ENCODE measurements around the gene SLC35F5. TPM values are rescaled to one million over a fixed set of nuclear protein-coding genes. Genes with fewer than 3 reads are reported as not detected.
"Not testable (repeated sequence)": the region's sequence is repeated elsewhere in the genome, so short reads cannot be mapped to it uniquely, and the experiment has no call there.

Gene SLC35F5
- polyA plus RNA-seq, 5 donors: 65.4 to 113 (median 93.1) TPM

DNA sequence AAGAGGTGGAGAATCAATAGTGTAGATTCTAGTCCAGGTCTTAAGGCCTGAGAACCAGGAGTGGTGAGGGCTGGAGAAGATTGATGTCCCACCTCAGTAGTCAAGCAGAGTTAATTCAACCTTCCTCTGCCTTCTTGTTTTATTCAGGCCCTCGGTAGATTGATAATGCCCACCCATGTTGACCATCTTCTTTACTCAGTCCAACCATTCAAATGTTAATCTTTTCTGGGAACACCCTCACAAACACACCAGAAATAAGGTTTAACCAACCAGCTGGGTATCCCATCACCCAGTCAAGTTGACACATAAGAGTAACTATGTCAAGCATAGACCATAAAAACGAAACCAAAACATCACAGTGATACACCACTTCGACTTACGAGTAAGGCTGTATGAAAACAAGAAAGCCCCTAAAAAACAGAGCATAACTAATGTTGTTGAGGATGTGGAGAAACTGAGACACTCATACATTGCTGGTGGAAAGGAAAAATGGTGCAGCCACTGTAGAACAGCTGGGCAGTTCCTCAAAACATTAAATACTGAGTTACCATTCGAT lies 57.5 kb downstream of the SLC35F5 start:
- no peak for DNase-seq

DNA sequence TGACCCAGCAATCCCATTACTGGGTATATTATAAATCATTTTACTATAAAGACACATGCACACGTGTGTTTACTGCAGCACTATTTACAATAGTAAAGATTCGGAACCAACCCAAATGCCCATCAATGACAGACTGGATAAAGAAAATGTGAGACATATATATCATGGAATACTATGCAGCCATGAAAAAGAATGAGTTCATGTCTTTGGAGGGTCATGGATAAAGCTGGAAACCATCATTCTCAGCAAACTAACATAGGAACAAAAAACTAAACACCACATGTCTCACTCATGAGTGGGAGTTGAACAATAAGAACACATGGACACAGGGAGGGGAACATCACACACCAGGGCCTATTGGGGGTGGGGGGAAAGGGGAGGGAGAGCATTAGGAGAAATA lies 58.2 kb downstream of the SLC35F5 start:
- DNase-seq: not testable (repeated sequence)

DNA sequence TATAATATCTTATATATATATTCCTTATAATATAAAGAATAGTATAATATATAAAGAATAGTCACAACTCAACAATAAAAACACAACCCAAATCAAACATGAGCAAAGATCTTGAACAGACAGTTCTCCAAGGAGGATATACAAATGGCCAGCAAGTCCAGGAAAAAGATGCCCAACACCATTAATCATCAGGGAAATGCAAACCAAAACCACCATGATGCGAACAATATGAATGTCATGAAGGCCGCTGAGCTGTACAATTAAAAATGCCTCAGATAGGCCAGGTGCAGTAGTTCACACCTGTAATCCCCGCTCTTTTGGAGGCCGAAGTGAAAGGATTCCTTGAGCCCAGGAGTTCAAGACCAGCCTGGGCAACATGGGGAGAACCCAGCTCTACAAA lies 58.9 kb downstream of the SLC35F5 start:
- no peak for DNase-seq

DNA sequence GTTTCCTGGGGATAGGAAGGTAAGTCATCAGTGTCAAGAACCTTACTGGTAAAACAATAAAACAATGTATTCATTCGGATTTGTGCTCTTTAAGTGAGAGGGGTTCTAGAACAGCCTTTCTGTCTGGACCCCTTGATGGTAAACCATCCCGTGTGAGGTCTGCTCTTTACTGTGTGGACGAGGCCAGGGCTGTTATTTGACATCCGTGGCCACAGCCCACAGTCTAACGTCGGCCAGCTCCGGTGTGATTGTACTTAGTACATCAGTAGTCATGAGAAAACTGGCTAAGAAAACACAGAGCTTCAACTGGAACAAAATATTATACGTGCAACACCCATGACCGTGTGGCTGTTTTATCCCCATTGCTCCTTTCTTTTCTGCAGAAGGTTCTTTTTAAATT lies 62.0 kb downstream of the SLC35F5 start:
- no peak for DNase-seq

DNA sequence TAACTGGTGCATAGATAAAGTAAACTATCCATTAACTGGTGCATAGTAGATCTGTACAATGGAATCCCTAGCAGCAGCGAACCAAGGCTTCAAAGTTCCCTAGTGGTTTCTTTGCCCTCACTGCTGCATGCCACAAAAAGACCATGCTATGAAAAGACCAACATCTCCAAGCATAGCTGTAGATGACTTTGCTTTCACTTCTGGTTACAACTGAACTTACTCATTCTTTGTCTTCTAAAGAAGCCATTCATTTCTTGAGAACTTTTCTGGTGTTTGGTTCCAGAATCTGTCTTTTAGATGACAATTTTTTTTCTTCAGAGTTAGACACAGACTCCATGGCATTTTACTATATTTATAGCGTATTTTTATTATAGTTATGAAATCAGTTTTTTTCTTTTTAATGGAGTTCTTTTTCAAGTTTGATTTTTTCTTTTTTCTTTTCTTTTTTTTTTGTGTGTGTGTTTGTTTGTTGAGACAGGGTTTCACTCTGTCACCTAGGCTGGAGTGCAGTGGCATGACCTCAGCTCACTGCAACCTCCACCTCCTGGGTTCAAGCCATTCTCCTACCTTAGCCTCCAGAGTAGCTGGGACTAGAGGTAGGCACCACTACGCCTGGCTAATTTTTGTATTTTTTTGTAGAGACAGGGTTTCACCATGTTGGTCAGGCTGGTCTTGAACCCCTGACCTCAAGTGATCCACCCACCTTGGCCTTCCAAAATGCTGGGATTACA lies 63.6 kb downstream of the SLC35F5 start:
- DNase-seq: no peak

DNA sequence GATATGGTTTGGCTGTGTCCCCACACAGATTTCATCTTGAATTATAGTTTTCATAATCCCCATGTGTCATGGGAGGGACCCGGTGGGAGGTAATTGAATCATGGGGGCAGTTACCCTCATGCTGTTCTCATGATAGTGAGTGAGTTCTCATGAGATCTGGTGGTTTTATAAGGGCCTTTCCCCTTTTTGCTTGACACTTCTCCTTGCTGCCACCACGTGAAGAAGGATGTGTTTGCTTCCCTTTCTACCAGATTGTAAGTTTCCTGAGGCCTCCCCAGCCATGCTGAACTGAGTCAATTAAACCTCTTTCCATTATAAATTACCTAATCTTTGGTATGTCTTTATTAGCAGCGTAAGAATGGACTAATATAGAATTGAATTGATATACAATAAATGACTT lies 65.6 kb downstream of the SLC35F5 start:
- not testable (repeated sequence) for DNase-seq

DNA sequence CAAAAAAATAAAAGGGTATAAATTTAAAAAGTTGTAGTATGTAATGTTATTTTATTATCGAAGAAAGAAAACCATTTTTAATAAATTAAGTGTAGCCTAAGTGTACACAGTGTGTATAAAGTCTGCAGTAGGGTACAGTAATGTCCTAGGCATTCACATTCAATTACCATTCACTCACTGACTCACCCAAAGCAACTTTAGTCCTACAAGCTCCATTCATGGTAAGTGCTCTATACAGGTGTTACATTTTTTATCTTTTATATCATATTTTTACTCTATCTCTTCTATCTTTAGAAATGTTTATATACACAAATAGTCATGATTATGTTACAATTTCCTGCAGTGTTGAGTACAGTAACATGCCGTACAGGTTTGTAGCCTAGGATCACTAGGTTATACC lies 69.9 kb downstream of the SLC35F5 start:
- no peak for DNase-seq

DNA sequence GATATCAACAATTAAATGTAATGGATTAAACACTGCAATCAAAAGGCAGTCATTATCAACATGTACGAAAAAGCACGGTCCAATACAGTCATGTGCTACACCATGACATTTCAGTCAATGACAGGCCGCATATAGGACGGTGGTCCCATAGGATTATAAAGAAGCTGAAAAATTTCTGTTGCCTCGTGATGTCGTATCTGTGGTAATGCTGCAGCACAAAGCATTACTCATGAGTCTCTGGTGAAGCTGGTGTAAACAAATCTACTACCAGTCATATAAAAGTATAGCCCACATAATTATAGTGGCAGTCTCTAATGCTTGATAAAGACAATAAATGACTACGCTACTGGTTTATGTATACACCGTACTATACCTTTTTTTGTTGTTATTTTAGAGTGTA lies 71.0 kb downstream of the SLC35F5 start:
- no peak for DNase-seq

DNA sequence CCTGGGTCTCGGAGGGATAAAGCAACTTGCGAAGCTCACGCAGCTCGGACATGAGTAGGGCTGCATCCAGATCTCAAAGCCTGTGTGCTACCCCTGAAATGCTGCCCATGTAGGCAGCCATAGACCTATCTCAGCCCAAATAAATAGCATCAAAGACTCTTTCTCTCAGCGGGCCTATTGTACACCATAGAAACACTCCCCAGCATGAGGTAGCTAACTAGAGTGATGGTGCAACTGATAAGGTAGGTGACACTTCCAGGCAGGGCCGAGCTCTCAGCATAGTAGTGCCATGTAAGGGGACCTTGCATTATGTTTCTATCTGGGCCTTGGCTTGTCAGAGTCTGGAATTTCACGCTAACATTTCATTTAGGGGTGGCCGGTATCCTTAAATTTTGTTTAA lies 77.0 kb downstream of the SLC35F5 start:
- no peak for DNase-seq

DNA sequence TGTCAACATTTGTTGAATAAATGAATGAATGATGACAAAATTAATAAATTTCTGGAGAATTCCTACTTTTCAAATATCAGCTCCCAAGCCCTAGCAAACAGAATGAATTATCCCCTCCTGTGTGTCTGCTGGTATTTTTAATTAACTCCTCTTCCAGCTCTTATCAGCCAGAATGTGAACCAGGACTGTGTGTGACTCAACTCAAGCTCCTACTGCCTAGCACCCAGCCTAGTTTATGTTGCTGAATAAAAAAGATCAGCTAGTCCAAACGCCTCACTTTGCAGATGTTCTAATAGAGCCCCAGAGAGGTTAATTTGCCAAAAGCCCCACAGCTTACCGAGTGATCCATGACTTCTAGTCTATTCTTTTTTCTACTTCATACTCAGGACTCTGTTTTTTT lies 79.1 kb downstream of the SLC35F5 start:
- DNase-seq: no peak

DNA sequence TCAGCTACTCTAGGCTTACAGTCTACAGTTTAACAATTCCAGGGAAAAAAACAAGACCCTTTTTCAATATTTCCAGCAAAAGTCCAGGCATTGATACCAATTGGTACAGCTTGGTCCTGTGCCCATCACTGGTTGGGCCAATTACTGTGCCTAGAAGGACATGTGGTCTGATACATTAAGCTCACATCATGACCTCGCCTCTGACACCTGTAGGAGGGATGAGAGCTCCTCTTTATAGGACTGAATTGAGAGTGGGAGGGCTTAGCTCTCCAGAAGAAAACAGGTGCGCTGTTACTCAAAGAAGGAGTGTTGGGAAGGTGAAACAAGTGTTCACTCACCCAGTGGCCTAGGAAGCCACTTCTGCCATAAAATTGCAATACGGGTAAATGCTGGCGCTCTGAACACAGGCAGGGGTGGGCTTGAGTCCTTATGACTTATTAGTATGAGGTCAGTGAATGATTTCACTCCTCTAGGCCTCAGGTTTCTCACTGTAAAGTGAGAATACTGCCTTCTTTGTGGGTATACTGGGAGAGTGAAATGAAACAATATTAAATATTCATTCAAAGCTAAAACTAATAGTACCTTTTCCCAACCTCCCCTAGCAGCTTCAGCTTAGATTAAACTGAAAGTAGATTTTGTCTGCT lies 79.7 kb downstream of the SLC35F5 start:
- DNase-seq: no peak

DNA sequence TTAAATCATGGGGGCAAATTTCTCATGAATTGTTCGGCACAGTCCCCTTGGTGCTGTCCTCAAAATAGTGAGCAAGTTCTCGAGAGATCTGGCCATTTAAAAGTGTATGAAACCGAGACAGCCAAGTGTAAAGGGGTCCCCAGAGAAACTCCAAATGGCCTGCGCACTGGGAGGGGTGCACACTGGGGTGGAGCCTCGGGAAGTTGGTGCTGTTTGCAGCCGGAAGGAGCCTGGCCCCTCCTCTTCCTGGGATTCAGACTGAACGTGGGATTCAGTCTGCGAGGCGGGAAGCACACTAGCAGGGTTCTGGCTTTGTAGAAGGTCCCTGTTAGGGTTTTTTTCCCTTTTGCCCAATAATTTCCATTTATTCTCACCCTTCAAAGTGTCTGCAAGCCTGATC lies 80.6 kb downstream of the SLC35F5 start:
- no peak for DNase-seq

DNA sequence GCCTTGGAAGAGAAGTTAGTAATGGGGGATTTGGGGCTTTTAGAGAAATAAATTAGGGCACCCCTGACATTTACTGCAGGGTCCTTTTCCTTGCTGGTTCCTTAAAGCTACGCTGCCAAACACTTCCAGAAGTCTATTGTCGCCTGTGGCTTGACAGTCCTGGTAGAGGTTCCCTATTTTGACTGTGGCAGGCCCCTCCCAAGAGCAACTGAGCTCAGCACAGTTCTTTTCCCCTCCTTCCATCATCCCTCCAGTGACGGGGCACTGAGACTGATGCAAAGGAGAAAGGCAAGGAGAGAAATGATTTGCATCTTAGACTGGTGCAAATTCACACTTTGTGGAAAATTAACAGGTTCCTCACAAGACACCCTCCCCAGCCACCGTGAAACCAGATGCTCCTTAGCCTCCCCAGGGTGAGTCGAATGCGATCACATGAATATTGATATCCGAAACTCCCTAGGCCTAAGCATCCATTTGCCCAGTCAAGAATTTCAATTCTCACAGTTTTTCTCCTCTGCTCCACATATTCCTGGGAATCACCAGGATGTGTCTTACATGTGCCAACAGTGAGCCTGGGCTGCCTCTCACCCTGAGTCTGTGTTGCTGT lies 84.0 kb downstream of the SLC35F5 start:
- DNase-seq: no peak

DNA sequence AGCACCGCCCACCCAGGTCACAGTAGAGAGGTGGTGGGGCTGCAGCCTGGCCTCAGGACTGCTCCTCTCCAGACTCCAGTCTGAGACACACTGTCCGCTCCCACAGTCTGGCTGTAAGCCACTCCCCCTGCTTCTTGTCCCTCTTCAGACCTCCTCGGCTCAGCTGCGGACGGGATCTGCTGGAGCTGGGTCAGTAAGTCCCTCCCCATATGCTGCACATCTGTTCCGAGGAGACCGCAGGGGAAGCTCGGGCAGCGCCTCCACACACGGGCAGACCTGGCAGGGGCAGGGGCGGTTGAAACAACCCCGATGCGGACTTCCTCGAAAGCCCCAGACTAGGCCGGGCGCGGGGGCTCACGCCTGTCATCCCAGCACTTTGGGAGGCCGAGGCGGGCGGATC lies 87.4 kb downstream of the SLC35F5 start:
- not testable (repeated sequence) for DNase-seq

DNA sequence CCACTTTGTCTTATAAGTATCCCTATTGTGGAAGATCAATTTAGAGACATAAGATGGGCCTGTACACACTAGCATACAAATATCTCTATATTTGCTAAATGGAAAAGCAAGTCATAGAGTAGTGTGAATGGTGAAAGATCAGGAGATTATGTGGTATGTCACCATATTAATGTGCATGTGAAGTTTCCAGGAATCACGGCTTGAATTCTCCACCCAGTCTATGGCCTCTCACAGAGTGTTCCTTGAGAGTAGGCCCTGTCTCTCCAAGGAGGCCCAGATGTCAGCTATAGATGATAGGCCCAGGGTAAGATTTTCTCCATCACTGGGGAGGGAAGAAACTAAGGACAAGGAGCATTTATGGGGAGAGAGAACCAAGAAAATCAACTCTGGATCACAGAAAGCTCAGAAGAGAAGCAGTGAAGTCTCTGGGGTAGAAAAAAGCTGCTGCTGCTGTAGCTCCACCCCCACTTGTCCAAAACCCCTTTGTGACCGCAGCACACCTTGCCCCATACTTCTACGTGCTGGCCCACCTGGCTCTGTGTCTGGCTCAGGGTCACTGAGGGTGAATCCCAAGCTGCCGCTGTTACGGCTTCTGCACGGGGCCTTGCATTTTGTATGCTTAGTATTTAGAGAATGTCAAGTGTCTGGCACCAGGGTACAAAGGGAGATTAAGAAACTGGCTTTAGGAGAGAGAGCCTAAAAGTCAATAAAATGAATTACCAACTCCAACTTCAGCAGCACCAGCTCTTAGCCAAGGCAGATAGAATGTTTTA lies 91.5 kb downstream of the SLC35F5 start:
- not testable (repeated sequence) for DNase-seq

DNA sequence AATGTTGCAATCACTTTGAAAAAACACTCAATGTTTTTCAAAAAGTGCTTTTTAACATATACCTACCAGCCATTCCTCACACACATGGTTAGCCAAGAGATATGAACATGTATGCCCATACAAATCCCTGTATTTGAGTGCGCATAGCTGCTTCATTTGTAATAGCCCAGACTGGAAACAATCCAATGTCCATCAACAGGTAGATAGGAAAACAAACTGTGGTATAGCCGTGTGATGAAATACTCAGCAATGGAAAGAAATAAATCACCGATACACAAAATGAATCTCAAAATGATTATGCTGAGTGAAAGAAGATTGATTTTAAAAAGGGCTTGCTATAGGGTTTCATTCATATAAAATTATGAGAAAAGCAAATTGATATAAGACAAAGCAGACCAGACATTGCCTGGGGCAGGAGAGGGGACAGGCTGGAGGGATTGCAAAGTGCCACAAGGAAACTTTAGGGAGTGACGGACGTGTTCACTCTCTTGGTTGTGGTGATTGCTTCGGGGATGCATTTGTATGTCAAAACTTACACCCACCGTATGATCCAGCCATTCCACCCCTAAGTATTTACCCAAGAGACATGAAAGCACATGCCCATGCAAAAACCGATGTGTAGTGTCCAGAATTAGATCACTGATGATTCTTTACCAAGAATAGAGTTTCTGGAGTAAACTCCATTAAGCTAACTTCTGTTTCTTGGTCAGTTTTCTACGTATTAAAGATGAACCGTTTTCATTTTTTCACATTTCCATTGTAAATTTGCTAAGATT lies 93.0 kb downstream of the SLC35F5 start:
- DNase-seq: not testable (repeated sequence)

Other genes with a start within 250 kb of the SLC35F5 start
- gene RABL2A, start 129.4 kb downstream of the SLC35F5 start, polyA plus RNA-seq (ENCODE audit: insufficient read depth in 1 of 5, insufficient read length in 5 of 5, low replicate concordance in 1 of 5): 10 to 100 TPM; 51.2 to 63.8 (median 54.5) TPM
- 100 to 1,000 TPM; 128 to 174 (median 153) TPM for gene ACTR3, start 133.4 kb upstream of the SLC35F5 start, polyA plus RNA-seq (ENCODE audit: insufficient read depth in 1 of 5, insufficient read length in 5 of 5, low replicate concordance in 1 of 5)

Data from right lung (tissue), 5 donors.